GM18499 (cell line): Measurements from ENCODE around the gene IGFALS.

Experiments used
- ATAC-seq: cut with Tn5 transposase; IDR thresholded peaks from one replicate; pipeline ENCODE4 v1.9.1; 2021; ENCODE audit warnings: moderate number of reproducible peaks; ENCODE audit not compliant: insufficient read depth, unreplicated experiment

Gene IGFALS

DNA sequence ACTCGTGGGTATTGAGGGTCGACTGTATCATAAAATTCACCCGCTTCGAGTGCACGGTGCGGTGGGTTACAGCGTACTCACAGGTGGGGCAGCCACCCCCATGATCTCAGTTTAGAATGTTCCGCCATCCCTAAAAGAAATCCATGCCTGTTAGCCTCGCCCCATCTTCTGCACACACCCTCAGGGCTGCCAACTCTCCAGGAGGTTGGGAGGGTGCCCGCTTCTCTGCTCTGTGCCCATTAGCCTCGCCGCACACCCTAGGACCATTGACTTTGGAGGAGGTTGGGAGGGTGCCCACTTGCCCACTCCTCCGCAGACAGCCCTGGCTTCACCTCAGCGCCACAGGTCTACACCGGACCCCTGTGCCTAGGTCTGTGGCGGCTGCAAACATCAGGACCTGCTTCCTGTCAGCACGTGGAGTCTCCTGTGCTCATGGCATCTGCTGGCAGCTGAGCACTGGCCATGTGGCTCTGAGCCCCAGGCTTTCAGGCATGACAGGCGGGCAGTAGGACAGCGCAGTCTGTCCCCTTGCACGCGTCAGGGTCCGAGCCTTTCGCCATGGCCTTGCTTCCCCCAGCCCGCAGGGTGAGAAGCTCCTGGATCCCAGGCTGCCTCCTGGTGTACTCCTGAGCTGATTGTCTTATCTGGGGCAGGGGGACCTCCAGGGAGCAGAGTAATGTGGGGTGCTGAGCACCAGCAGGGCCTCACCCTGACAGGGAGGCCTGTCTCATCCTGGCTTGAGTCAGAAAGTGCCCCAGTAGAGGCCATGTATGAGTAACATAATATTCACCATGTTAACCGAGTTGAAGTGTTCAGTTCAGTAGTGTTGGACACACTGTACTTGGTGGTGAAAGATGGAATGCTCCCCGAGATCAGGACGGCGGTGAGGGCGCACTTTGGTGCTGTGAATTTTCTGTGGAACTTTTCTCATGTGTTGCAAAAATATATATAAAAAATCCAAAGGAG is 44.1 kb downstream of the IGFALS start:
- ATAC-seq: no peak

DNA sequence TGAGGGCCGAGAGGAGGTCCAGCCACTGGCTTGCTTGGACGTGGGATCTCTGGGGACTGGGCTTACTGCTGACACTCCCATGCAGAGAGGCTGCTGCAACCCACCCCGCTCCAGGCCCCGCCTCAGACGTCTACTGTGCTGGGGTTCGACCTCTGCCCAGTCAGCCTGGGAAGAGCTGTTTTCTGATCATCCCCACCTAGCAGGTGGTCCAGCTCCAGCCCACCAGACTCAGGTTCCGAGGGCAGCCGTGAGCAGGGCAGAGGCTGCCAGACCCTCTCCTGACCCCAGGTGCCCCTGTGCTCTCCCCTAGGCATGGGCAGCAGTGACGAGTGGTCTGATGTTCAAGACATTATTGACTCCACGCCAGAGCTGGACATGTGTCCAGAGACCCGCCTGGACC is 45.6 kb downstream of the IGFALS start:
- ATAC-seq: no peak

DNA sequence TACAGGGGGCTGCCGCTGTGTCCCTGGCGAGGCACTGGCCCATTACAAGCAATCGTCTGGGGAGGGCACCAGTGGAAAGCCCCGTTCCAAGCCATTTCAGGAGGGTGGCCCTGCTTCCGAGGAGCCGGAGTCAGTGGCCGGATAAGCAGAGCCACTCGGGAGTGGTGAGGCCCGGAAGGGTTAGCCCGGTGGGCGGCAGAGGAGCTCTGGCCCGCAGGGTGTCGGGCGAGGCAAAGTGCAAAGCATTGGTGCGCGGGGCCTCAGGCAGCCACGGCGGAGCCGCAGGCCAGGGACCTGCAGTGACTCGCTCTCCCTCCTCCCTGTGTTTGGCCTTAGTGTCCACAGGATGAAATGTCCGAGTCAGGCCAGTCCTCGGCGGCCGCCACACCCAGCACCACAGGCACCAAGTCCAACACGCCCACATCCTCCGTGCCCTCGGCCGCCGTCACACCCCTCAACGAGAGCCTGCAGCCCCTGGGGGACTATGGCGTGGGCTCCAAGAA is 46.8 kb downstream of the IGFALS start:
- no peak for ATAC-seq

GRCh38 chr16:1745900-1746692 is 47.4 kb downstream of the IGFALS start:
- no peak for ATAC-seq

GRCh38 chr16:1745181-1745899 is 48.2 kb downstream of the IGFALS start:
- ATAC-seq: no peak

DNA sequence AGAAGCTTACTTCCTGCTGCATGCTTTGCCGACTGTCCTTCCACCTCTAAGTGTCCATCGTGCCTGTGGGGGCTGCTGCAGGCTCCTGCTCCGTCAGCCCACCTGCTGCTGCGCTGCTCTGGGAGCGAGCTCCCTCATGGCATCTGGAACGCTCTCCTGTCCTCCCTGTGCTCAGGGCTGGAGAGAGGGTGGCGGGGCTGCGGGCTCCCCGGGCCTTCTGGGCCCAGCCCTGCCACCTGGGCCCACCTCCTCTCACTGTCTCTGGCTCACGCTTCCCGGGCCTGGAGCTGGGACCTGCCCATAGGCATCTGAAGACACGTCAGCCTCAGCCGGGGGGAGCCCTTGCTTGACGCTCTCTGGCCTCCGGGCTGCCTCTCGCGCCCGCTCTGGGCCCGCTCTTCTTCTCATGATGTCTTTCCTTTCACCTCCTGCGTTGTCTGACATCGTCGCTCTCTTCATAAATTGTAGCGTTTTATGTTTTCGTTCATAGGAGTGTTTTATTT is 49.1 kb downstream of the IGFALS start:
- no peak for ATAC-seq

DNA sequence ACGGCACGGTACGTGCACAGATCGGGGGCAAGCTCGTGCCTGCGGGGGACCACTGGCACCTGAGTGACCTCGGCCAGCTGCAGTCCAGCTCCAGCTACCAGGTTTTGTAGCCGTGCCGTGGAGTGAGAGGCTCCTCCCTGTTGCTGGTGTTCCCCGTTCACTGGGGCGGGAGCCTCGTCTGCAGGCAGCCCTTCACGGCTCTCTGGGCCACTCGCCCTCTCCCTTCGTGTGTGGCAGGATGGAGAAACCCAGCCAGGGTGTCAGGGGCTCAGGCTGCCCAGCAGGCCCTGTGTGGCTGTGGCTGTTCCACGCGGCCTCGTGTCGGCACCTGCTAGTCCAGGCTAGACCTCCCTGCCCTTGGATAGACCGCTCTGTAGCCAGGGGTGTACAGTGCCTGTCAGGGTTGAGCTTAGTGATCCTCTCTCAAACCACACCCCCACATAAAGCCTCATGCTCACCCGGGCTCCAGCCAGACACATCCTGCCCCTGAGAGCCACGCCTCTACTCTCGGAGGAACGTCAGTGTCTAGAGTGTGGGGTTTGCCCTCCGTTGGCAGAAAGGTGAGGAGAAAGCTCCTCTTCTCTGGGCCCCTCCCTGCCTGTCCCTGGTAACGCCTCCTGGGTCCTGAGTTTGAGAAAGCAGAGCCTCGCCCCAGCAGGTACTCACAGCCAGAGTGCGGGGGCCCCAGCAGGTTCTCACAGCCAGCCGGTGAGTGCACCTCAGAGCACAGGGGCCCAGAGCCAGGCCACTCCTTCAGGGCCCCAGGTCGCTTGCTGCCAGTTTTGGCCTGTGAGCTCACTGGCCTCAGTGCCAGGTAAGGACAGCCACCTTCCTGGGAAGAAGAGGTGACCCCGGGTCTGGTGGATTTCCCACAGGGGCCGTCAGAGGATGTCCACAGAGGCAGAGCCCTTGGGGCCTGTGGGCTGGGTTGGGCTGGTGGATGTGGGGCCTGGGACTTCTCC is 49.8 kb downstream of the IGFALS start:
- ATAC-seq: no peak

GRCh38 chr16:1741553-1742165 is 51.8 kb downstream of the IGFALS start:
- no peak for ATAC-seq

- ATAC-seq: no peak
These were observed 52.6 kb downstream of the IGFALS start for GRCh38 chr16:1740781-1741490.
